GM12878 (cell line): Measurements from ENCODE around the gene SF3B5.

ENCODE experiments used
- EZH2 ChIP-seq: IDR thresholded peaks from 2 replicates; pipeline ENCODE4 v1.6.1; 2012; ENCODE audit warnings: low read depth, mild to moderate bottlenecking, control low read depth, inconsistent platforms, low read length, borderline replicate concordance; ENCODE audit not compliant: control insufficient read depth
- SIN3A ChIP-seq: IDR thresholded peaks from 2 replicates; pipeline ENCODE4 v1.6.1; 2012; ENCODE audit warnings: low read depth, low read length, improper control_type of control experiment

- TF ChIP-seq EZH2: no peak
- no peak for TF ChIP-seq SIN3A
Observed at GRCh38 chr6:144098993-144099392, 3.6 kb upstream of the SF3B5 start.
